GM10266 (cell line): ENCODE data around the gene CD300LB.
"Not testable (repeated sequence)": the region's sequence is repeated elsewhere in the genome, so short reads cannot be mapped to it uniquely, and the experiment has no call there.

ENCODE experiments used
- DNase-seq: peaks from one replicate; pipeline ENCODE4 v3.0.0; 2012; ENCODE audit errors: extremely low spot score
- CTCF ChIP-seq: IDR thresholded peaks from 2 replicates; pipeline ENCODE4 v1.5.1; 2012; ENCODE audit warnings: mild to moderate bottlenecking, low read depth; ENCODE audit not compliant: control insufficient read depth, insufficient read depth; ENCODE audit errors: missing control alignments

The CD300LB gene

GRCh38 chr17:74523308-74523707 lies 8.0 kb downstream of the CD300LB start:
- DNase-seq, result no peak
- no peak for TF ChIP-seq CTCF

GRCh38 chr17:74522381-74523105 lies 8.7 kb downstream of the CD300LB start:
- TF ChIP-seq CTCF, result no peak
- peak; percentile 2 for DNase-seq

GRCh38 chr17:74521701-74522201 lies 9.5 kb downstream of the CD300LB start:
- DNase-seq, result peak; percentile 42
- TF ChIP-seq CTCF, result no peak

GRCh38 chr17:74520790-74521480 lies 10.3 kb downstream of the CD300LB start:
- DNase-seq, result peak; percentile 1
- TF ChIP-seq CTCF, result no peak

- DNase-seq, result no peak
- TF ChIP-seq CTCF, result no peak
Measured at GRCh38 chr17:74520016-74520434, 11.2 kb downstream of the CD300LB start.

GRCh38 chr17:74518413-74518981 lies 12.8 kb downstream of the CD300LB start:
- DNase-seq, result not testable (repeated sequence)

GRCh38 chr17:74516561-74517328 lies 14.5 kb downstream of the CD300LB start:
- no peak for DNase-seq
- no peak for TF ChIP-seq CTCF
